ENCODE results near the gene MYL3.

- TF ChIP-seq CTCF (IDR thresholded peaks at IDR 0.05) (no peak), POLR2A (IDR thresholded peaks at IDR 0.05) (no peak)
Observed at GRCh38 chr3:46849045-46849631, 14.1 kb downstream of the MYL3 start.
